H1 (cell line): Measurements from ENCODE around the gene RASGRF1. TPM values are rescaled to one million over a fixed set of nuclear protein-coding genes. Genes with fewer than 3 reads are reported as not detected.

ENCODE experiments used
- CTCF ChIA-PET: fragments of 300-600 bp; sonication (Branson Sonifier 250); formaldehyde crosslinking; loops from one replicate; lab custom pipeline; 2021; ENCODE audit not compliant: partially characterized antibody; lab: Charles Lee
- POLR2A ChIA-PET: fragments of 300-600 bp; sonication (Branson Sonifier 250); formaldehyde crosslinking; loops from one replicate; lab custom pipeline; 2021; ENCODE audit warnings: inconsistent platforms; ENCODE audit not compliant: partially characterized antibody; lab: Charles Lee
- DNase-seq, 2 experiments: peaks; one replicate each; pipeline versions ENCODE4 v3.0.0 to v3.0.0-alpha.2; 2010 to 2022; ENCODE audit warnings: low spot score in 2 of 2, low read depth in 1 of 2, mixed read lengths in 1 of 2
- FAIRE-seq: peaks from 2 replicates; lab custom pipeline; 2011; peaks lifted over from hg19 to GRCh38; lab: Jason Lieb, UNC
- H2AFZ ChIP-seq: 2 replicates; pipeline ENCODE4 v1.8.1; 2012; ENCODE audit warnings: low read length, inconsistent platforms
- H2AK5ac ChIP-seq: 2 replicates; pipeline ENCODE4 v1.6.1; 2013; ENCODE audit warnings: low read depth, low read length
- H2BK120ac ChIP-seq: replicated peaks from 2 replicates; pipeline ENCODE3; 2013; ENCODE audit warnings: low read depth, low read length, inconsistent platforms
- H2BK12ac ChIP-seq: 2 replicates; pipeline ENCODE4 v1.6.1; 2013; ENCODE audit warnings: low read depth, low read length
- H2BK15ac ChIP-seq: 2 replicates; pipeline ENCODE4 v1.6.1; 2013; ENCODE audit warnings: low read length
- H2BK20ac ChIP-seq: 2 replicates; pipeline ENCODE4 v1.6.1; 2013; ENCODE audit warnings: low read length
- H2BK5ac ChIP-seq: 2 replicates; pipeline ENCODE4 v1.6.1; 2013; ENCODE audit warnings: low read depth, low read length
- H3K14ac ChIP-seq: 2 replicates; pipeline ENCODE4 v1.6.1; 2013; ENCODE audit warnings: inconsistent platforms; ENCODE audit not compliant: insufficient read length
- H3K18ac ChIP-seq: 2 replicates; pipeline ENCODE4 v1.6.1; 2013; ENCODE audit warnings: low read length; ENCODE audit errors: extremely low read depth
- H3K23ac ChIP-seq: 2 replicates; pipeline ENCODE4 v1.6.1; 2013; ENCODE audit warnings: inconsistent platforms; ENCODE audit not compliant: insufficient read length
- H3K23me2 ChIP-seq: 2 replicates; pipeline ENCODE4 v1.6.1; 2013; ENCODE audit warnings: low read depth, low read length
- H3K27ac ChIP-seq: 2 replicates; pipeline ENCODE4 v1.6.1; 2011; ENCODE audit warnings: low read depth, low read length, inconsistent platforms
- H3K27me3 ChIP-seq, 4 experiments: replicated peaks in 1 of 4; 1 replicate in 1 of 4; 2 replicates in 3 of 4; pipeline versions ENCODE4 v1.6.1 to v1.8.1; 2011 to 2013; ENCODE audit warnings: low read length in 3 of 4, mild to moderate bottlenecking in 3 of 4, inconsistent platforms in 2 of 4, mixed read lengths in 2 of 4, moderate library complexity in 1 of 4; ENCODE audit not compliant: control insufficient read depth in 3 of 4, insufficient read depth in 3 of 4; ENCODE audit errors: extremely low read depth in 1 of 4
- H3K36me3 ChIP-seq, 4 experiments: 2 replicates each; pipeline versions ENCODE4 v1.6.1 to v1.8.1; 2011 to 2013; ENCODE audit warnings: mild to moderate bottlenecking in 4 of 4, low read length in 3 of 4, moderate library complexity in 2 of 4, control low read depth in 1 of 4, inconsistent platforms in 1 of 4; ENCODE audit not compliant: insufficient read depth in 4 of 4, control insufficient read depth in 2 of 4
- H3K4ac ChIP-seq: replicated peaks from 2 replicates; pipeline ENCODE3; 2013; ENCODE audit warnings: low read length, low read depth, mixed read lengths, inconsistent platforms; ENCODE audit not compliant: insufficient read length
- H3K4me1 ChIP-seq, 4 experiments: replicated peaks in 1 of 4; 1 replicate in 1 of 4; 2 replicates in 3 of 4; pipeline versions ENCODE4 v1.6.1 to v1.8.1; 2011 to 2013; ENCODE audit warnings: low read length in 3 of 4, inconsistent platforms in 2 of 4, mixed read lengths in 1 of 4; ENCODE audit not compliant: insufficient read depth in 4 of 4, control insufficient read depth in 3 of 4
- H3K4me2 ChIP-seq, 2 experiments: 2 replicates each; pipeline versions ENCODE4 v1.6.1 to v1.8.1; 2011 to 2013; ENCODE audit warnings: low read depth in 2 of 2, low read length in 2 of 2, control low read depth in 1 of 2, inconsistent platforms in 1 of 2, mild to moderate bottlenecking in 1 of 2; ENCODE audit not compliant: insufficient read depth in 1 of 2
- H3K4me3 ChIP-seq, 4 experiments: fragments of 200-600, 300-600 bp in 1 of 4; sonication (generic), shearing (Covaris generic), sonication (Bioruptor Twin) in 1 of 4; 2 replicates each; pipeline versions ENCODE4 v1.5.1 to v1.8.1; 2011 to 2016; ENCODE audit warnings: low read length in 4 of 4, low read depth in 3 of 4, control low read depth in 2 of 4, inconsistent platforms in 2 of 4, mild to moderate bottlenecking in 2 of 4, mixed read lengths in 1 of 4, moderate library complexity in 1 of 4; ENCODE audit not compliant: insufficient read depth in 2 of 4; ENCODE audit errors: extremely low read depth in 1 of 4
- H3K56ac ChIP-seq: replicated peaks from 2 replicates; pipeline ENCODE3; 2013; ENCODE audit warnings: low read depth, mild to moderate bottlenecking, mixed read lengths, low read length, inconsistent platforms; ENCODE audit not compliant: insufficient read length
- H3K79me1 ChIP-seq: 2 replicates; pipeline ENCODE4 v1.6.1; 2013; ENCODE audit warnings: low read depth, low read length, control low read depth
- H3K79me2 ChIP-seq, 2 experiments: 2 replicates each; pipeline versions ENCODE4 v1.6.1 to v1.8.1; 2012 to 2013; ENCODE audit warnings: low read length in 2 of 2, mild to moderate bottlenecking in 2 of 2, inconsistent platforms in 1 of 2; ENCODE audit not compliant: insufficient read depth in 2 of 2, control insufficient read depth in 1 of 2
- H3K9ac ChIP-seq, 4 experiments: replicated peaks in 1 of 4; 1 replicate in 1 of 4; 2 replicates in 3 of 4; pipeline versions ENCODE4 v1.6.1 to v1.8.1; 2011 to 2013; ENCODE audit warnings: low read depth in 3 of 4, low read length in 3 of 4, control low read depth in 2 of 4, mild to moderate bottlenecking in 2 of 4, moderate library complexity in 2 of 4, inconsistent platforms in 1 of 4; ENCODE audit errors: extremely low read depth in 1 of 4
- H3K9me3 ChIP-seq, 2 experiments: 2 replicates each; pipeline versions ENCODE4 v1.6.1 to v1.8.1; 2012 to 2013; ENCODE audit warnings: mild to moderate bottlenecking in 2 of 2, moderate library complexity in 2 of 2, control low read depth in 1 of 2, inconsistent platforms in 1 of 2, low read depth in 1 of 2, low read length in 1 of 2, mixed read lengths in 1 of 2; ENCODE audit not compliant: insufficient read depth in 2 of 2
- H4K20me1 ChIP-seq, 2 experiments: replicated peaks in 1 of 2; 2 replicates each; pipeline versions ENCODE3 to v1.8.1; 2011 to 2013; ENCODE audit warnings: inconsistent platforms in 2 of 2, low read length in 2 of 2, mild to moderate bottlenecking in 1 of 2; ENCODE audit not compliant: insufficient read depth in 2 of 2, control insufficient read depth in 1 of 2
- H4K5ac ChIP-seq: 2 replicates; pipeline ENCODE4 v1.6.1; 2013; ENCODE audit warnings: low read length, low read depth, mixed read lengths, inconsistent platforms; ENCODE audit not compliant: insufficient read length
- H4K8ac ChIP-seq: 2 replicates; pipeline ENCODE4 v1.8.0; 2013; ENCODE audit warnings: mild to moderate bottlenecking, moderate library complexity, low read length, inconsistent platforms; ENCODE audit not compliant: insufficient read depth; ENCODE audit errors: extremely low read depth
- H4K91ac ChIP-seq: replicated peaks from 2 replicates; pipeline ENCODE3; 2013; ENCODE audit warnings: low read length, mixed read lengths, inconsistent platforms; ENCODE audit not compliant: insufficient read length
- CBX8 ChIP-seq: fragments of 300-800, 300-1000 bp; sonication (generic); IDR thresholded peaks from 2 replicates; pipeline ENCODE4 v1.7.1; 2016; ENCODE audit warnings: low read depth, low read length, borderline replicate concordance
- CEBPB ChIP-seq: IDR thresholded peaks from 2 replicates; pipeline ENCODE4 v1.6.1; 2012; ENCODE audit warnings: low read depth, low read length
- CTCF ChIP-seq, 3 experiments: IDR thresholded peaks; 1 replicate in 2 of 3; 2 replicates in 1 of 3; pipeline versions ENCODE4 v1.5.1 to v1.6.1; 2011; ENCODE audit warnings: low read length in 3 of 3, mild to moderate bottlenecking in 3 of 3, inconsistent platforms in 2 of 3, low read depth in 1 of 3, moderate library complexity in 1 of 3; ENCODE audit not compliant: insufficient read depth in 1 of 3; ENCODE audit errors: control extremely low read depth in 1 of 3
- HDAC2 ChIP-seq, 2 experiments: fragments of 300-600 bp in 1 of 2; sonication (generic) in 1 of 2; IDR thresholded peaks; 2 replicates each; pipeline ENCODE4 v1.6.1; 2011 to 2012; ENCODE audit warnings: low read depth in 2 of 2, low read length in 2 of 2, mild to moderate bottlenecking in 2 of 2, moderate library complexity in 2 of 2, borderline replicate concordance in 1 of 2, inconsistent platforms in 1 of 2
- MAFK ChIP-seq: IDR thresholded peaks from 2 replicates; pipeline ENCODE4 v1.6.1; 2012; ENCODE audit warnings: low read depth, mild to moderate bottlenecking, improper control_type of control experiment, low read length
- RFX5 ChIP-seq: IDR thresholded peaks from 2 replicates; pipeline ENCODE4 v1.6.1; 2011; ENCODE audit warnings: low read depth, low read length, improper control_type of control experiment, borderline replicate concordance
- RNF2 ChIP-seq: fragments of 200-900, 300-1000 bp; sonication (generic); IDR thresholded peaks from 2 replicates; pipeline ENCODE4 v1.7.1; 2016; ENCODE audit warnings: borderline replicate concordance, low read depth, mild to moderate bottlenecking, antibody characterized with exemption, low read length; ENCODE audit not compliant: poor library complexity, severe bottlenecking; ENCODE audit errors: missing control alignments
- WGBS, 2 experiments: shearing (Covaris generic) in 1 of 2; methylation state at CpG; one replicate each; pipeline versions ENCODE4 v1.1.6 to v1.1.7; 2013 to 2015; ENCODE audit warnings: low lambda C conversion rate in 2 of 2, mixed read lengths in 2 of 2, inconsistent platforms in 1 of 2, low coverage in 1 of 2, missing lambda C conversion rate in 1 of 2; ENCODE audit not compliant: insufficient replicate concordance in 2 of 2, insufficient coverage in 1 of 2, insufficient read length in 1 of 2; ENCODE audit errors: extremely low coverage in 1 of 2, missing lambda C conversion rate in 1 of 2; 5-methylcytosine and 5-hydroxymethylcytosine counted together
- polyA plus RNA-seq, 7 experiments: library from polyadenylated mRNA; depleted of rRNA in 3 of 7; stranded (reverse) in 5 of 7; unstranded in 2 of 7; fragments of >200 nt in 5 of 7; fragments of 200-250 nt in 2 of 7; gene quantifications; 1 replicate in 5 of 7; 2 replicates in 1 of 7; 4 replicates in 1 of 7; pipeline versions ENCODE4 v1.2.1 to v1.2.3, GENCODE V29; 2011 to 2013; ENCODE audit warnings: missing spikeins in 2 of 7, mixed read lengths in 2 of 7
- total RNA-seq: library from RNA; stranded (reverse); fragmentation: NEBNext Ultra II Directional; extraction: Animal tissue kit (Norgen Biotek cat#: 25700); gene quantifications from 2 replicates; pipeline ENCODE4 v1.2.1, GENCODE V29; 2021
- TF ChIP-seq, protein P1 (sequence below): IDR thresholded peaks from 2 replicates; pipeline ENCODE4 v1.6.1; 2012; ENCODE audit warnings: inconsistent platforms

Gene RASGRF1
- total and polyA plus RNA-seq, 2 of the 8 experiments (the other 6 are each of a cell fraction or from before 2014, with no cell fraction given): 0.42 to 0.67 TPM

DNA sequence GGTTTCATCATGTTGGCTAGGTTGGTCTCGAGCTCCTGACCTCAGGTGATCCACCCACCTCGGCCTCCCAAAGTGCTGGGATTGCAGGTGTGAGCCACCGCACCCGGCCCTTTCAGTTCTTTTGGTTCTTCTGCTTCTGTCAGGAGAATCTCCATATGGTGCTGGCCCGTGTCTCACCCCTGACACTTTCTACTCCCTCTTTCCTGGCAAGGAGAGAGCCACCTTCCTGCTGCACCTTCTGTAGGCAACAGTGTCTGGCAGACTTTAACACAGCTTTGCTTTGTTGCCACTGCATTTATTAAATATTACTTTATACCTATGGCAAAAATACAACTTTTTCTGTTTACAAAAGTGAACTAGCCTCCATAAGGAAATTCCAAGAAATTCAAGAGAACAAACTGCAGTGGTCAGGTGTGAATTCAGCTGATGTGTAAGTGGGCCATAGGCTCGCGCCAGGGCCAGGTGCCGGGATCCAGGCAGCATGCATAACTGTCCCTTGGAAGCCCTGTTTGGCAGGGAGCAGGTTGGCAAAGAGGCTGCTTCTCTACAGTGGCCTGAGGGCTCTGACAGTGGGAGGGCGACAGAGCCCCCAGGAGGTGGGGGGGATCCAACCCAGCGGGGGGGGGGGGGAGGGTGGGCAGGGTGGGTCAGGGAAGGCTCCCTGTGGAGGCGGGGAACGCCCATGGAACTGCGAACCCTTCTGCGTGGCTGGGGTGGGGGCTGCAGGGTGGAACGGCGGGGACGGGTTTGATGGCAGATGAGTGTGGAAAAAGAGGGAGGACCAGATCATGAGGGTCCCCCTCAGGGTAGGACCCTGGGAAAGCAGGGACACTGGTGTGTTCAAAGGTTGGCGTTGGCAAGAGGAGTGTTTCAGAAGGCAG lies 166.9 kb downstream of the RASGRF1 start:
- DNase-seq: no peak
- no peak overlapping the region for H2BK5ac ChIP-seq
- no peak overlapping the region for H3K9ac ChIP-seq
- no peak overlapping the region for H3K4ac ChIP-seq
- no peaks in the 10 kb centered on the region for H3K23me2 ChIP-seq
- ChIA-PET POLR2A (interaction anchor here (1.0 kb wide), 1 partner anchor 80 kb away, joined by 3 read pairs; no protein-coding TSS in a partner anchor), CTCF (interaction anchor here (0.6 to 6.0 kb wide), 10 partner anchors 9 to 267 kb away, joined by 3 to 41 read pairs (median 12); no protein-coding TSS in a partner anchor)
- no peak overlapping the region for H4K8ac ChIP-seq
- H2AK5ac ChIP-seq: no peak overlapping the region
- no peak overlapping the region for H3K4me3 ChIP-seq
- FAIRE-seq: no peak
- no peak overlapping the region for H3K14ac ChIP-seq
- no peak overlapping the region for H2AFZ ChIP-seq
- no peak overlapping the region for H4K5ac ChIP-seq
- H3K4me1 ChIP-seq: no peaks in the 10 kb centered on the region
- no peak overlapping the region for H3K18ac ChIP-seq
- no peak overlapping the region for H3K27ac ChIP-seq
- H4K20me1 ChIP-seq: peaks cover 0 to 2% of the 10 kb centered on the region in 2 experiments
- H2BK120ac ChIP-seq: no peak overlapping the region
- no peak overlapping the region for H4K91ac ChIP-seq
- H3K23ac ChIP-seq: no peak overlapping the region
- H3K56ac ChIP-seq: no peak overlapping the region
- H3K4me2 ChIP-seq: no peak overlapping the region
- H3K27me3 ChIP-seq: no peaks in the 10 kb centered on the region
- no peaks in the 10 kb centered on the region for H3K9me3 ChIP-seq
- 93% methylated on average over 9 of the region's 18 CpGs; no CpG with 5 or more reads in 1 of the 2 experiments for WGBS, 2 experiments
- no peak overlapping the region for H2BK15ac ChIP-seq
- H2BK20ac ChIP-seq: no peak overlapping the region
- no peaks in the 10 kb centered on the region for H3K79me1 ChIP-seq
- H2BK12ac ChIP-seq: no peak overlapping the region
- H3K79me2 ChIP-seq: no peaks in the 10 kb centered on the region
- H3K36me3 ChIP-seq: peaks cover 0 to 31% (median 7%) of the 10 kb centered on the region in 4 experiments; a peak in 6 of 8 replicates
- TF ChIP-seq MAFK (no peak), CBX8 (no peak), CEBPB (no peak), CTCF (IDR thresholded peaks at IDR 0.05; ENCODE audit: control extremely low read depth in 1 of 3, insufficient read depth in 1 of 3, low read depth in 1 of 3, low read length in 3 of 3) (no peak), HDAC2 (IDR thresholded peaks at IDR 0.05; ENCODE audit: borderline replicate concordance in 1 of 2, low read depth in 2 of 2, low read length in 2 of 2) (no peak), RFX5 (no peak), RNF2 (no peak)
- TF ChIP-seq, protein P1, sequence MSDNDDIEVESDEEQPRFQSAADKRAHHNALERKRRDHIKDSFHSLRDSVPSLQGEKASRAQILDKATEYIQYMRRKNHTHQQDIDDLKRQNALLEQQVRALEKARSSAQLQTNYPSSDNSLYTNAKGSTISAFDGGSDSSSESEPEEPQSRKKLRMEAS: no peak
